Measurements from ENCODE around the gene F2R. TPM values are rescaled to one million over a fixed set of nuclear protein-coding genes. Genes with fewer than 3 reads are reported as not detected.

Gene F2R
- total RNA-seq, 1 experiment from 2014 or later = 3.6 TPM

DNA sequence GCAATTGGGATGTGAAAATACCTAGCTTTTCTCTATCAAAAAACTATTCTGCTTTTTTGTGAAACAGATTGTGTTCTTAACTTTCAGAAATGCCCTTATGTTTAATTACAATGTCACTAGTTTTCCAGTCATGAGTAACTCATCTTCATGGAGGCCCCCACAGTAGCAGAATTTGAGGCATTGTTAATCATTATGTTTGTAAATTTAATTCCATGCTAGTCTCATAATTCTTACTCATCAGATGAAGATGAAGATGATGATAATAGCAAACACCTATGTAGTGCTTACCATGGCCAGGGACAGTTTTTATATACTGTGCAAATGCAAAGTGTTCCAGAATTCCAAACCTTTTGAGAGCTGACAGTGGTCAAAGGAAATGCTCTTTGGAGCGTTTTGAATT, 27.7 kb upstream of the F2R start:
- Histone ChIP-seq H3K9me3 (ENCODE audit: insufficient read depth, low read depth) (no peaks in the 10 kb centered on the region), H3K4me3 (no peak overlapping the region), H3K36me3 (ENCODE audit: low read depth) (no peaks in the 10 kb centered on the region), H3K4me2 (no peak overlapping the region), H3K27ac (no peak overlapping the region), H3K9me2 (ENCODE audit: insufficient read depth) (no peaks in the 10 kb centered on the region), H3K79me2 (ENCODE audit: low read depth) (no peaks in the 10 kb centered on the region), H2AFZ (no peak overlapping the region), H3K27me3 (ENCODE audit: insufficient read depth, low read depth) (no peaks in the 10 kb centered on the region), H3K4me1 (replicated peaks; ENCODE audit: insufficient read depth) (peaks cover 33% of the 10 kb centered on the region), H3F3A (ENCODE audit: insufficient read depth, low read depth) (0 out of 2 replicates have a peak, but pooled peaks cover 3% of the 10 kb centered on the region), H4K20me1 (ENCODE audit: insufficient read depth) (no peaks in the 10 kb centered on the region)
- POLR2A ChIA-PET (ENCODE audit: unreplicated experiment) = no interaction called here
- BruUV-seq (replicated peaks) = no TSS peak
- CTCF ChIA-PET = no interaction called here
- intact Hi-C loops (cut with micrococcal nuclease; ENCODE audit: unreplicated experiment) = no loop called here
- no peak for DNase-seq
- TF ChIP-seq EZH2 (IDR thresholded peaks at IDR 0.05; ENCODE audit: low read depth) = no peak
- TF ChIP-seq, protein P1, sequence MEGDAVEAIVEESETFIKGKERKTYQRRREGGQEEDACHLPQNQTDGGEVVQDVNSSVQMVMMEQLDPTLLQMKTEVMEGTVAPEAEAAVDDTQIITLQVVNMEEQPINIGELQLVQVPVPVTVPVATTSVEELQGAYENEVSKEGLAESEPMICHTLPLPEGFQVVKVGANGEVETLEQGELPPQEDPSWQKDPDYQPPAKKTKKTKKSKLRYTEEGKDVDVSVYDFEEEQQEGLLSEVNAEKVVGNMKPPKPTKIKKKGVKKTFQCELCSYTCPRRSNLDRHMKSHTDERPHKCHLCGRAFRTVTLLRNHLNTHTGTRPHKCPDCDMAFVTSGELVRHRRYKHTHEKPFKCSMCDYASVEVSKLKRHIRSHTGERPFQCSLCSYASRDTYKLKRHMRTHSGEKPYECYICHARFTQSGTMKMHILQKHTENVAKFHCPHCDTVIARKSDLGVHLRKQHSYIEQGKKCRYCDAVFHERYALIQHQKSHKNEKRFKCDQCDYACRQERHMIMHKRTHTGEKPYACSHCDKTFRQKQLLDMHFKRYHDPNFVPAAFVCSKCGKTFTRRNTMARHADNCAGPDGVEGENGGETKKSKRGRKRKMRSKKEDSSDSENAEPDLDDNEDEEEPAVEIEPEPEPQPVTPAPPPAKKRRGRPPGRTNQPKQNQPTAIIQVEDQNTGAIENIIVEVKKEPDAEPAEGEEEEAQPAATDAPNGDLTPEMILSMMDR (conservative IDR thresholded peaks at IDR 0.05) = no peak

DNA sequence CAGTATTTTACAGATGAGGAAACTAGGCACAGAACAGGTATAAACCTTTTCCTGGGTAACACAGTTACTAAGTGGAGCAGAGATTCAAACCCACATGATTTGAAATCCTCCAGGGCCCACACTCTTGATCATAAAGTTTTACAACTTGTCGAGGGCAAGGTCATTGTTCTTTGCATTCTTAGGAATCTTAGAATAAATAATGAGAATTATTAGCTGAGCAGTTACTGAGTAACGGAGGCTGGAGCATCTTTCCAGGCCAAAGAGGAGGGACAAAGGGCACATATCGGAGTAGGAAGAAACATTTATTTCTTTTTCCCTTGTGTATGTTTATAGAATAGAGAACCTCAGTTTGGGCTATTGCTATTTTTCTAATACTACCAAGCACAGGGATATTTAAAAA, 27.1 kb upstream of the F2R start:
- no peak overlapping the region for H2AFZ ChIP-seq
- H3K27me3 ChIP-seq (ENCODE audit: insufficient read depth, low read depth) = no peaks in the 10 kb centered on the region
- H3K9me3 ChIP-seq (ENCODE audit: insufficient read depth, low read depth) = no peaks in the 10 kb centered on the region
- intact Hi-C loops (cut with micrococcal nuclease; ENCODE audit: unreplicated experiment) = no loop called here
- no peak overlapping the region for H3K4me3 ChIP-seq
- peak overlapping the region; percentile 2; the same call in 1 of the 2 replicates for H3K4me2 ChIP-seq
- no peaks in the 10 kb centered on the region for H3K79me2 ChIP-seq (ENCODE audit: low read depth)
- H3K4me1 ChIP-seq (replicated peaks; ENCODE audit: insufficient read depth) = peaks cover 33% of the 10 kb centered on the region
- H3K27ac ChIP-seq = peak overlapping the region; percentile 25; the same call in 1 of the 2 replicates
- no peaks in the 10 kb centered on the region for H3K9me2 ChIP-seq (ENCODE audit: insufficient read depth)
- H3K36me3 ChIP-seq (ENCODE audit: low read depth) = no peaks in the 10 kb centered on the region
- CTCF ChIA-PET = no interaction called here
- no peaks in the 10 kb centered on the region for H4K20me1 ChIP-seq (ENCODE audit: insufficient read depth)
- POLR2A ChIA-PET (ENCODE audit: unreplicated experiment) = interaction anchor here (0.7 kb wide), 1 partner anchor 15 kb away, joined by 3 read pairs; no protein-coding TSS in a partner anchor
- H3F3A ChIP-seq (ENCODE audit: insufficient read depth, low read depth) = 0 out of 2 replicates have a peak, but pooled peaks cover 3% of the 10 kb centered on the region
- TF ChIP-seq EZH2 (IDR thresholded peaks at IDR 0.05; ENCODE audit: low read depth) = no peak
- TF ChIP-seq, protein P1 (conservative IDR thresholded peaks at IDR 0.05) = no peak
- BruUV-seq (replicated peaks) = no TSS peak
- no peak for DNase-seq

DNA sequence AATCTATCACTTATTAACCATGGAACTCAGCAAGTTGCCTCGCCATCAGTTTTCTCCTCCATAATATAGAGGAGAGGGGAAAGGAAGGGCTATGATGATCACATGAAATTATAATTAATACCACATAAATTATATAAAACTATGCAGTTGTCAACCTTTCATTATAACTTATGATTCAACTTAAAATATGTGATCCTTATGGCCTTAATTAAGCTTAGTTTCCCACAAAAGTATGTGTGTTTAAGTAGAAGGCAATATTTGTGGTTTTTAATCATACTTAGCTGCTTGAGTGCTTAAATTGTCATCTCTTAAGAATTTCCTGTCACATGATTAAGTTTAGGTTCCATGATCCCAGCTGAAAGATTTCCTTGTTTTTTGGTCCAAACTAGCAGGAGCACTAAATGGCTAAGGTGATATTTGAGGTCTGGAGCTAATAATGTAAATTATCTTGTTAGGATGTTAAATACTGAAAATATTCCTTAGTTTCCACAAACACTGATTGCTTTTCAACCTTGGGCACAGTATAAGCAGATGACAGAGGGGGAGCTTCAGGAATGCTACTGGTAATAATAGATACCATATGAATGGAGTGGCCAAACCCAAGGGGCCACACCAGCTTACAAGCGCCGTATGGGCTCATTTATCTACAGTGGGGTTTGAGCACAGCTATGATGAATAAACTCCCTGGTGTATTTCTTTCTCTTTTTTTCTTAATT, 26.4 kb upstream of the F2R start:
- Histone ChIP-seq H3K4me3 (no peak overlapping the region), H3K4me2 (peak overlapping the region; percentile 2; the same call in 1 of the 2 replicates), H3K4me1 (replicated peaks; ENCODE audit: insufficient read depth) (peaks cover 33% of the 10 kb centered on the region), H3K36me3 (ENCODE audit: low read depth) (no peaks in the 10 kb centered on the region), H3K79me2 (ENCODE audit: low read depth) (no peaks in the 10 kb centered on the region), H3K9me3 (ENCODE audit: insufficient read depth, low read depth) (no peaks in the 10 kb centered on the region), H3K27me3 (ENCODE audit: insufficient read depth, low read depth) (no peaks in the 10 kb centered on the region), H4K20me1 (ENCODE audit: insufficient read depth) (no peaks in the 10 kb centered on the region), H2AFZ (no peak overlapping the region), H3K27ac (peak overlapping the region; percentile 25; the same call in 1 of the 2 replicates), H3K9me2 (ENCODE audit: insufficient read depth) (no peaks in the 10 kb centered on the region), H3F3A (ENCODE audit: insufficient read depth, low read depth) (0 out of 2 replicates have a peak, but pooled peaks cover 3% of the 10 kb centered on the region)
- intact Hi-C loops (cut with micrococcal nuclease; ENCODE audit: unreplicated experiment) = no loop called here
- DNase-seq = peak in 1 of 2 experiments; percentile 89
- CTCF ChIA-PET = interaction anchor here (0.5 kb wide), 1 partner anchor 26 kb away, joined by 9 read pairs; no protein-coding TSS in a partner anchor
- POLR2A ChIA-PET (ENCODE audit: unreplicated experiment) = interaction anchor here (0.7 kb wide), 3 partner anchors 15 to 85 kb away, joined by 3 to 5 read pairs (median 4); no protein-coding TSS in a partner anchor
- no TSS peak for BruUV-seq (replicated peaks)
- TF ChIP-seq EZH2 (IDR thresholded peaks at IDR 0.05; ENCODE audit: low read depth) = no peak
- TF ChIP-seq, protein P1 (conservative IDR thresholded peaks at IDR 0.05) = no peak

Measured in PC-9 (cell line).